Ishikawa (cell line): ENCODE data around the gene TBC1D22B.

Source experiments
- CEBPB ChIP-seq: IDR thresholded peaks from 2 replicates; pipeline ENCODE4 v1.6.1; 2012
- CREB1 ChIP-seq: IDR thresholded peaks from 2 replicates; pipeline ENCODE4 v1.6.1; 2012; ENCODE audit warnings: low read depth
- EGR1 ChIP-seq: IDR thresholded peaks from 2 replicates; pipeline ENCODE4 v1.6.1; 2012
- EP300 ChIP-seq: IDR thresholded peaks from 2 replicates; pipeline ENCODE4 v1.6.1; 2012; ENCODE audit warnings: borderline replicate concordance
- FOXM1 ChIP-seq: IDR thresholded peaks from 2 replicates; pipeline ENCODE4 v1.6.1; 2012; ENCODE audit warnings: low read depth, borderline replicate concordance
- MAX ChIP-seq: IDR thresholded peaks from 2 replicates; pipeline ENCODE4 v1.6.1; 2012
- RAD21 ChIP-seq: IDR thresholded peaks from 2 replicates; pipeline ENCODE4 v1.6.1; 2012; ENCODE audit warnings: low read depth
- REST ChIP-seq: IDR thresholded peaks from 2 replicates; pipeline ENCODE4 v1.6.1; 2012; ENCODE audit warnings: low read depth, mild to moderate bottlenecking
- TAF1 ChIP-seq: IDR thresholded peaks from 2 replicates; pipeline ENCODE4 v1.6.1; 2012; ENCODE audit warnings: low read depth, mild to moderate bottlenecking
- TCF12 ChIP-seq: IDR thresholded peaks from 2 replicates; pipeline ENCODE4 v1.6.1; 2012; ENCODE audit warnings: low read depth
- TEAD4 ChIP-seq: IDR thresholded peaks from 2 replicates; pipeline ENCODE4 v1.6.1; 2012
- USF1 ChIP-seq: IDR thresholded peaks from 2 replicates; pipeline ENCODE4 v1.6.1; 2012
- YY1 ChIP-seq: IDR thresholded peaks from 2 replicates; pipeline ENCODE4 v1.6.1; 2012; ENCODE audit warnings: low read depth
- ZBTB7A ChIP-seq: IDR thresholded peaks from 2 replicates; pipeline ENCODE4 v1.6.1; 2012; ENCODE audit warnings: low read depth

The TBC1D22B gene

GRCh38 chr6:37298958-37299357, 41.4 kb downstream of the TBC1D22B start:
- TF ChIP-seq TAF1 (no peak), YY1 (no peak), MAX (no peak), CEBPB (no peak), EGR1 (no peak), FOXM1 (no peak)

- TF ChIP-seq CREB1 (no peak), EGR1 (no peak), RAD21 (no peak), TCF12 (no peak), TAF1 (no peak)
Measured at GRCh38 chr6:37299990-37300389, 42.4 kb downstream of the TBC1D22B start.

GRCh38 chr6:37302086-37302686, 44.6 kb downstream of the TBC1D22B start:
- TF ChIP-seq RAD21: no peak
- no peak for TF ChIP-seq REST
- TF ChIP-seq CEBPB: no peak
- no peak for TF ChIP-seq EGR1
- no peak for TF ChIP-seq YY1
- TF ChIP-seq USF1: no peak
- no peak for TF ChIP-seq MAX
- TF ChIP-seq TEAD4: no peak
- no peak for TF ChIP-seq ZBTB7A
- no peak for TF ChIP-seq TAF1
- no peak for TF ChIP-seq EP300

- TF ChIP-seq TCF12 (no peak), FOXM1 (no peak), TAF1 (no peak), CREB1 (no peak), CEBPB (no peak), EP300 (no peak), EGR1 (no peak), YY1 (no peak), RAD21 (no peak), TEAD4 (no peak)
Measured at GRCh38 chr6:37303091-37303660, 45.6 kb downstream of the TBC1D22B start.

- TF ChIP-seq FOXM1: no peak
- TF ChIP-seq CREB1: no peak
- no peak for TF ChIP-seq TAF1
- no peak for TF ChIP-seq USF1
Measured at GRCh38 chr6:37303891-37304503, 46.4 kb downstream of the TBC1D22B start.

GRCh38 chr6:37304766-37305165, 47.2 kb downstream of the TBC1D22B start:
- TF ChIP-seq RAD21 (no peak), EP300 (no peak), TCF12 (no peak), TEAD4 (no peak), YY1 (no peak)

GRCh38 chr6:37305841-37306425, 48.4 kb downstream of the TBC1D22B start:
- TF ChIP-seq REST: no peak
- TF ChIP-seq TAF1: no peak
- no peak for TF ChIP-seq ZBTB7A
- TF ChIP-seq FOXM1: no peak
